A673 (cell line): ENCODE measurements around the gene BAIAP3.

ENCODE experiments used
- CTCF ChIP-seq: fragments of 300-800, 200-600 bp; sonication (generic); conservative IDR thresholded peaks from 2 replicates; pipeline ENCODE4 v1.5.1; 2017; ENCODE audit warnings: low read depth, mild to moderate bottlenecking, antibody characterized with exemption, low read length, moderate library complexity, mixed read lengths
- EZH2 ChIP-seq: fragments of 200-600 bp; sonication (generic); IDR thresholded peaks from 2 replicates; pipeline ENCODE4 v1.6.1; 2017; ENCODE audit warnings: borderline replicate concordance, low read depth, mild to moderate bottlenecking, mixed read lengths, antibody characterized with exemption, low read length; ENCODE audit not compliant: poor library complexity, severe bottlenecking

GRCh38 chr16:1326391-1326790, 7.1 kb upstream of the BAIAP3 start:
- TF ChIP-seq EZH2 = no peak
- no peak for TF ChIP-seq CTCF
